Keratinocyte (primary cell): ENCODE results near the gene LSM14A.

Experiments used
- EZH2 ChIP-seq: IDR thresholded peaks from one replicate; pipeline ENCODE4 v1.6.1; 2012; ENCODE audit warnings: inconsistent platforms, mild to moderate bottlenecking, low read length, moderate library complexity
- TF ChIP-seq, protein P1 (sequence below), 3 experiments: IDR thresholded peaks in 1 of 3; conservative IDR thresholded peaks in 1 of 3; optimal IDR thresholded peaks in 1 of 3; 2 replicates in 2 of 3; 3 replicates in 1 of 3; pipeline versions ENCODE3 to v1.5.1; 2011; ENCODE audit warnings: low read length in 3 of 3, mild to moderate bottlenecking in 3 of 3, moderate library complexity in 2 of 3, control low read depth in 1 of 3, inconsistent platforms in 1 of 3; ENCODE audit not compliant: insufficient read depth in 2 of 3; ENCODE audit errors: extremely low read depth in 1 of 3

DNA sequence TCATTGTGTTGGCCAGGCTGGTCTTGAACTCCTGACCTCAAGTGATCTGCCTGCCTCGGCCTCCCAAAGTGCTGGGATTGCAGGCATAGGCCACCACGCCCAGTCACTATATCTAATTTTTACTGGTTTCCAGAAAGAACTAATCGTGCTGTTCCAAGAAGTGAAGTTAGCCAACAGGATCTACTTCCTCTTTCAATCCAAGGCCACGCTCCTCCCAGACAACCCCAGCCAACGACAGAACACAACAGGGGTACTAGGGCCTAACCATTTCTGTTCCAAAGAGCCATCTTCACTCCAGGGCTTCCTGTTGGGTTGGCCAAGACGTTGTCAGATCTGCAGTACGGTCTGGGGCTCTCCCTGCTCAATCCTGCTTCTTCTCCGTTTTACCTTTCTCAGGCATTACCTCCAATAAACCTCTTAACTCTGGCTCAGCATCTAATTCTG is 7.0 kb upstream of the LSM14A start:
- TF ChIP-seq, protein P1, sequence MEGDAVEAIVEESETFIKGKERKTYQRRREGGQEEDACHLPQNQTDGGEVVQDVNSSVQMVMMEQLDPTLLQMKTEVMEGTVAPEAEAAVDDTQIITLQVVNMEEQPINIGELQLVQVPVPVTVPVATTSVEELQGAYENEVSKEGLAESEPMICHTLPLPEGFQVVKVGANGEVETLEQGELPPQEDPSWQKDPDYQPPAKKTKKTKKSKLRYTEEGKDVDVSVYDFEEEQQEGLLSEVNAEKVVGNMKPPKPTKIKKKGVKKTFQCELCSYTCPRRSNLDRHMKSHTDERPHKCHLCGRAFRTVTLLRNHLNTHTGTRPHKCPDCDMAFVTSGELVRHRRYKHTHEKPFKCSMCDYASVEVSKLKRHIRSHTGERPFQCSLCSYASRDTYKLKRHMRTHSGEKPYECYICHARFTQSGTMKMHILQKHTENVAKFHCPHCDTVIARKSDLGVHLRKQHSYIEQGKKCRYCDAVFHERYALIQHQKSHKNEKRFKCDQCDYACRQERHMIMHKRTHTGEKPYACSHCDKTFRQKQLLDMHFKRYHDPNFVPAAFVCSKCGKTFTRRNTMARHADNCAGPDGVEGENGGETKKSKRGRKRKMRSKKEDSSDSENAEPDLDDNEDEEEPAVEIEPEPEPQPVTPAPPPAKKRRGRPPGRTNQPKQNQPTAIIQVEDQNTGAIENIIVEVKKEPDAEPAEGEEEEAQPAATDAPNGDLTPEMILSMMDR (optimal IDR thresholded peaks at IDR 0.05 in 1 of 3, IDR thresholded peaks at IDR 0.05 in 1 of 3, conservative IDR thresholded peaks at IDR 0.05 in 1 of 3; ENCODE audit: extremely low read depth in 1 of 3, insufficient read depth in 2 of 3, low read length in 3 of 3) = no peak
- no peak for TF ChIP-seq EZH2
